Endothelial cell of umbilical vein (primary cell): ENCODE measurements around the gene TLE1. TPM values are rescaled to one million over a fixed set of nuclear protein-coding genes. Genes with fewer than 3 reads are reported as not detected.

Experiments used
- BruUV-seq: library from RNA; stranded (reverse); fragments of 400-500 nt; replicated peaks from 2 replicates; lab custom pipeline; 2021; lab: Mats Ljungman, UMichigan
- CTCF ChIA-PET: fragments of 300-600, 350-600 bp; sonication (Branson Sonifier 250); formaldehyde crosslinking; loops from one replicate; lab custom pipeline; 2021; ENCODE audit warnings: antibody characterized with exemption, inconsistent platforms; lab: Charles Lee
- POLR2A ChIA-PET: fragments of 300-600, 350-600 bp; sonication (Branson Sonifier 250); formaldehyde crosslinking; loops from one replicate; lab custom pipeline; 2021; ENCODE audit warnings: antibody characterized with exemption, inconsistent platforms; lab: Charles Lee
- DNase-seq: peaks from one replicate; pipeline ENCODE4 v3.0.0-alpha.2; 2011; ENCODE audit warnings: low read depth, low spot score
- FAIRE-seq: peaks from 2 replicates; lab custom pipeline; 2011; peaks lifted over from hg19 to GRCh38; lab: Jason Lieb, UNC
- H2AFZ ChIP-seq: 2 replicates; pipeline ENCODE4 v1.6.0; 2012; ENCODE audit warnings: low read depth, low read length, control low read depth, inconsistent platforms
- H3K27ac ChIP-seq: 2 replicates; pipeline ENCODE4 v1.5.1; 2011; ENCODE audit warnings: low read depth, mild to moderate bottlenecking, control low read depth, low read length, moderate library complexity; ENCODE audit not compliant: insufficient read depth
- H3K27me3 ChIP-seq, 2 experiments: 2 replicates each; pipeline versions ENCODE4 v1.6.0 to v1.6.1; 2011; ENCODE audit warnings: low read length in 2 of 2, mixed read lengths in 1 of 2; ENCODE audit not compliant: control insufficient read depth in 2 of 2, insufficient read depth in 2 of 2
- H3K36me3 ChIP-seq, 2 experiments: 2 replicates in 1 of 2; 3 replicates in 1 of 2; pipeline ENCODE4 v1.5.1; 2011; ENCODE audit warnings: low read length in 2 of 2, mild to moderate bottlenecking in 1 of 2, moderate library complexity in 1 of 2; ENCODE audit not compliant: control insufficient read depth in 2 of 2, insufficient read depth in 2 of 2; ENCODE audit errors: extremely low read depth in 1 of 2
- H3K4me1 ChIP-seq: 3 replicates; pipeline ENCODE4 v1.5.1; 2011; ENCODE audit warnings: mild to moderate bottlenecking, low read length; ENCODE audit not compliant: control insufficient read depth, insufficient read depth; ENCODE audit errors: extremely low read depth
- H3K4me2 ChIP-seq: 2 replicates; pipeline ENCODE4 v1.6.1; 2011; ENCODE audit warnings: low read length, control low read depth, mixed read lengths; ENCODE audit not compliant: insufficient read depth
- H3K4me3 ChIP-seq, 3 experiments: fragments of 200-600 bp in 1 of 3; sonication (generic), shearing (Covaris generic) in 1 of 3; replicated peaks in 1 of 3; 2 replicates each; pipeline ENCODE4 v1.5.1; 2011 to 2016; ENCODE audit warnings: control low read depth in 3 of 3, low read length in 3 of 3, mild to moderate bottlenecking in 2 of 3, inconsistent platforms in 1 of 3, low read depth in 1 of 3, moderate library complexity in 1 of 3; ENCODE audit not compliant: insufficient read depth in 1 of 3
- H3K79me2 ChIP-seq: 2 replicates; pipeline ENCODE4 v1.6.0; 2012; ENCODE audit warnings: low read length, inconsistent platforms; ENCODE audit not compliant: control insufficient read depth, insufficient read depth
- H3K9ac ChIP-seq: replicated peaks from 2 replicates; pipeline ENCODE3; 2011; ENCODE audit warnings: low read length, control low read depth; ENCODE audit not compliant: insufficient read depth; ENCODE audit errors: extremely low read depth
- H3K9me1 ChIP-seq: replicated peaks from 3 replicates; pipeline ENCODE4 v1.6.0; 2011; ENCODE audit warnings: mild to moderate bottlenecking, low read length; ENCODE audit not compliant: control insufficient read depth, insufficient read depth; ENCODE audit errors: extremely low read depth
- H3K9me3 ChIP-seq: replicated peaks from 2 replicates; pipeline ENCODE4 v1.5.1; 2012; ENCODE audit warnings: low read length, inconsistent platforms; ENCODE audit not compliant: control insufficient read depth, insufficient read depth
- H4K20me1 ChIP-seq: replicated peaks from 2 replicates; pipeline ENCODE3; 2011; ENCODE audit warnings: mild to moderate bottlenecking, low read length; ENCODE audit not compliant: control insufficient read depth, insufficient read depth; ENCODE audit errors: extremely low read depth
- CTCF ChIP-seq, 2 donors: IDR thresholded peaks; 1 replicate in 1 of 2; 2 replicates in 1 of 2; pipeline ENCODE4 v1.5.1; 2011; ENCODE audit warnings: low read length in 2 of 2, mild to moderate bottlenecking in 2 of 2, moderate library complexity in 2 of 2, control low read depth in 1 of 2, inconsistent platforms in 1 of 2, low read depth in 1 of 2; ENCODE audit not compliant: insufficient read depth in 1 of 2; ENCODE audit errors: extremely low read depth in 1 of 2
- EZH2 ChIP-seq: IDR thresholded peaks from 2 replicates; pipeline ENCODE4 v1.6.1; 2012; ENCODE audit warnings: borderline replicate concordance, low read depth, mild to moderate bottlenecking, moderate library complexity, low read length, inconsistent platforms; ENCODE audit not compliant: severe bottlenecking
- FOS ChIP-seq: IDR thresholded peaks from 2 replicates; pipeline ENCODE4 v1.6.1; 2011; ENCODE audit warnings: mild to moderate bottlenecking, low read length, moderate library complexity, borderline replicate concordance; ENCODE audit not compliant: insufficient read depth
- GATA2 ChIP-seq: IDR thresholded peaks from 2 replicates; pipeline ENCODE4 v1.7.0; 2011; ENCODE audit warnings: low read depth, mild to moderate bottlenecking, moderate library complexity, mixed read lengths, low read length; ENCODE audit not compliant: insufficient read length, insufficient read depth
- JUN ChIP-seq: IDR thresholded peaks from 2 replicates; pipeline ENCODE4 v1.6.1; 2011; ENCODE audit warnings: borderline replicate concordance, low read depth; ENCODE audit not compliant: insufficient read length, insufficient read depth
- MAX ChIP-seq: IDR thresholded peaks from 2 replicates; pipeline ENCODE4 v1.6.1; 2011; ENCODE audit not compliant: insufficient read depth, insufficient read length
- MYC ChIP-seq: IDR thresholded peaks from one replicate; pipeline ENCODE4 v1.6.1; 2011; ENCODE audit warnings: mild to moderate bottlenecking, low read depth, low read length
- POLR2A ChIP-seq: IDR thresholded peaks from 2 replicates; pipeline ENCODE4 v1.6.1; 2012; ENCODE audit warnings: low read depth, mild to moderate bottlenecking, control low read depth, low read length
- POLR2AphosphoS5 ChIP-seq: IDR thresholded peaks from 2 replicates; pipeline ENCODE4 v1.6.1; 2012; ENCODE audit warnings: low read depth, mild to moderate bottlenecking, control low read depth, low read length, moderate library complexity; ENCODE audit not compliant: insufficient read depth
- dilution Hi-C: fragments of 300-500 bp; cut with MboI; formaldehyde crosslinking; loops from one replicate; pipeline ENCODE4 v1.15.0; 2019; ENCODE audit warnings: low sequenced_read_pairs; ENCODE audit not compliant: extremely low pct_ligation_motif_present
- intact Hi-C: fragments of 100-400 bp; cut with micrococcal nuclease; formaldehyde crosslinking; loops from one replicate; pipeline ENCODE4 v1.10.0; 2022
- polyA plus RNA-seq, 4 experiments: library from polyadenylated mRNA; depleted of rRNA in 3 of 4; stranded (reverse) in 3 of 4; unstranded in 1 of 4; fragments of >200 nt; gene quantifications; 2 replicates each; pipeline versions ENCODE4 v1.2.1 to v1.2.3, GENCODE V29; 2011 to 2012; ENCODE audit warnings: missing spikeins in 1 of 4
- total RNA-seq: library from RNA; stranded (reverse); gene quantifications from 2 replicates; pipeline ENCODE4 v1.2.3, GENCODE V29; 2021

The TLE1 gene
- total and polyA plus RNA-seq, 2 donors (not counting 3 experiments of a cell fraction or from before 2014, with no cell fraction given) = 55.0 to 58.2 TPM

- H3K9me1 ChIP-seq = no peaks in the 10 kb centered on the region
- no peak for TF ChIP-seq POLR2AphosphoS5
- TF ChIP-seq JUN = no peak
- TF ChIP-seq CTCF (IDR thresholded peaks at IDR 0.05; ENCODE audit: extremely low read depth in 1 of 2, insufficient read depth in 1 of 2, low read depth in 1 of 2, low read length in 2 of 2) = no peak
- TF ChIP-seq EZH2 = no peak
- no peak for TF ChIP-seq GATA2
- TF ChIP-seq MYC = no peak
- no peak for TF ChIP-seq FOS
- no peak for TF ChIP-seq MAX
- no peak for TF ChIP-seq POLR2A
- FAIRE-seq (no peak), DNase-seq (no peak)
- CTCF ChIA-PET = interaction anchor here (0.7 to 2.4 kb wide), 4 partner anchors 10 to 75 kb away, joined by 3 to 12 read pairs (median 4); no protein-coding TSS in a partner anchor
- H3K79me2 ChIP-seq = no peaks in the 10 kb centered on the region
- no peak overlapping the region for H2AFZ ChIP-seq
- H3K27me3 ChIP-seq = no peaks in the 10 kb centered on the region
- H3K9ac ChIP-seq = no peak overlapping the region
- POLR2A ChIA-PET = interaction anchor here (0.9 kb wide), 1 partner anchor 10 kb away, joined by 3 read pairs; no protein-coding TSS in a partner anchor
- H3K4me2 ChIP-seq = no peak overlapping the region
- H3K4me1 ChIP-seq = peaks cover 59% of the 10 kb centered on the region
- H3K9me3 ChIP-seq = no peaks in the 10 kb centered on the region
- H3K4me3 ChIP-seq = no peak overlapping the region
- BruUV-seq = no TSS peak
- H3K27ac ChIP-seq = no peak overlapping the region
- dilution Hi-C loops = no loop called here
- no peaks in the 10 kb centered on the region for H4K20me1 ChIP-seq
- H3K36me3 ChIP-seq = peaks cover 0 to 8% of the 10 kb centered on the region in 2 experiments
- intact Hi-C loops = loop anchor here (5.0 kb wide), 2 partner anchors 56 to 159 kb away; no protein-coding TSS in a partner anchor
These were observed 91.2 kb downstream of the TLE1 start for GRCh38 chr9:81598123-81598497.
